Panc1 (cell line): ENCODE data around the gene CADPS2. TPM values are rescaled to one million over a fixed set of nuclear protein-coding genes. Genes with fewer than 3 reads are reported as not detected.

ENCODE experiments used
- ATAC-seq: fragments of 200-7000 bp; cut with Tn5 transposase; 2 replicates; pipeline ENCODE4 v1.9.1; 2020; ENCODE audit warnings: mild to moderate bottlenecking, moderate library complexity
- BruUV-seq: library from RNA; stranded (reverse); fragments of 400-500 nt; replicated peaks from 2 replicates; lab custom pipeline; 2021; lab: Mats Ljungman, UMichigan
- CTCF ChIA-PET: fragments of 300-600 bp; sonication (Branson Sonifier 250); formaldehyde crosslinking; loops from one replicate; lab custom pipeline; 2022; ENCODE audit warnings: antibody characterized with exemption; lab: Charles Lee
- POLR2A ChIA-PET: fragments of 300-600 bp; sonication (Branson Sonifier 250); formaldehyde crosslinking; loops from one replicate; lab custom pipeline; 2022; ENCODE audit warnings: antibody characterized with exemption; lab: Charles Lee
- DNase-seq: peaks from one replicate; pipeline ENCODE4 v3.0.0-alpha.2; 2010; ENCODE audit warnings: low read depth, low spot score
- H3K27ac ChIP-seq: 2 replicates; pipeline ENCODE4 v1.5.1; 2011; ENCODE audit warnings: mild to moderate bottlenecking, low read length, inconsistent platforms
- H3K27me3 ChIP-seq: fragments of 200-500 bp; sonication (Bioruptor generic); 2 replicates; pipeline ENCODE4 v1.6.0; 2014; ENCODE audit warnings: low read length, inconsistent platforms; ENCODE audit not compliant: control insufficient read depth, insufficient read depth
- H3K36me3 ChIP-seq: fragments of 200-500 bp; sonication (Bioruptor generic); 2 replicates; pipeline ENCODE4 v1.5.1; 2014; ENCODE audit warnings: inconsistent platforms, mild to moderate bottlenecking, low read length, moderate library complexity; ENCODE audit not compliant: control insufficient read depth, insufficient read depth
- H3K4me1 ChIP-seq: 2 replicates; pipeline ENCODE4 v1.5.1; 2011; ENCODE audit warnings: inconsistent platforms, mild to moderate bottlenecking, low read length, moderate library complexity; ENCODE audit not compliant: control insufficient read depth, insufficient read depth
- H3K4me3 ChIP-seq, 2 experiments: 2 replicates each; pipeline ENCODE4 v1.5.1; 2011 to 2012; ENCODE audit warnings: low read depth in 2 of 2, low read length in 2 of 2, mild to moderate bottlenecking in 2 of 2, inconsistent platforms in 1 of 2, moderate library complexity in 1 of 2
- H3K9me3 ChIP-seq: fragments of 200-500 bp; sonication (Bioruptor generic); 2 replicates; pipeline ENCODE4 v1.5.1; 2014; ENCODE audit warnings: low read depth, mild to moderate bottlenecking, inconsistent platforms, low read length, moderate library complexity; ENCODE audit not compliant: control insufficient read depth, insufficient read depth
- POLR2AphosphoS5 ChIP-seq: IDR thresholded peaks from 2 replicates; pipeline ENCODE4 v1.6.1; 2012; ENCODE audit warnings: mild to moderate bottlenecking, low read depth, low read length, moderate library complexity
- SIN3A ChIP-seq: IDR thresholded peaks from 2 replicates; pipeline ENCODE4 v1.6.1; 2012; ENCODE audit warnings: low read depth, mild to moderate bottlenecking, low read length, moderate library complexity, borderline replicate concordance; ENCODE audit not compliant: insufficient read depth
- TCF7L2 ChIP-seq: IDR thresholded peaks from 2 replicates; pipeline ENCODE4 v1.6.1; 2011; ENCODE audit warnings: mild to moderate bottlenecking, low read depth, low read length, inconsistent platforms
- in situ Hi-C: cut with HindIII; loops from 2 replicates; pipeline ENCODE4 v1.10.0; 2016; ENCODE audit warnings: low sequenced_read_pairs, low pct_unique_long_range_greater_than_20kb
- intact Hi-C: fragments of 100-400 bp; cut with micrococcal nuclease; formaldehyde crosslinking; loops from one replicate; pipeline ENCODE4 v1.10.0; 2022; ENCODE audit not compliant: unreplicated experiment
- total RNA-seq: library from RNA; stranded (reverse); gene quantifications from one replicate; pipeline ENCODE4 v1.2.1, GENCODE V29; 2021; ENCODE audit not compliant: unreplicated experiment
- TF ChIP-seq, protein P1 (sequence below), 2 experiments: IDR thresholded peaks; 2 replicates each; pipeline ENCODE4 v1.6.1; 2011 to 2012; ENCODE audit warnings: low read depth in 2 of 2, control low read depth in 1 of 2, low read length in 1 of 2, mild to moderate bottlenecking in 1 of 2, moderate library complexity in 1 of 2; ENCODE audit not compliant: insufficient read depth in 1 of 2
- TF ChIP-seq, protein P2 (sequence below): fragments of 450-650 bp; IDR thresholded peaks from 2 replicates; pipeline ENCODE4 v1.5.1; 2017; ENCODE audit warnings: mild to moderate bottlenecking

The CADPS2 gene
- total RNA-seq, 1 experiment from 2014 or later, result 1.6 TPM

DNA sequence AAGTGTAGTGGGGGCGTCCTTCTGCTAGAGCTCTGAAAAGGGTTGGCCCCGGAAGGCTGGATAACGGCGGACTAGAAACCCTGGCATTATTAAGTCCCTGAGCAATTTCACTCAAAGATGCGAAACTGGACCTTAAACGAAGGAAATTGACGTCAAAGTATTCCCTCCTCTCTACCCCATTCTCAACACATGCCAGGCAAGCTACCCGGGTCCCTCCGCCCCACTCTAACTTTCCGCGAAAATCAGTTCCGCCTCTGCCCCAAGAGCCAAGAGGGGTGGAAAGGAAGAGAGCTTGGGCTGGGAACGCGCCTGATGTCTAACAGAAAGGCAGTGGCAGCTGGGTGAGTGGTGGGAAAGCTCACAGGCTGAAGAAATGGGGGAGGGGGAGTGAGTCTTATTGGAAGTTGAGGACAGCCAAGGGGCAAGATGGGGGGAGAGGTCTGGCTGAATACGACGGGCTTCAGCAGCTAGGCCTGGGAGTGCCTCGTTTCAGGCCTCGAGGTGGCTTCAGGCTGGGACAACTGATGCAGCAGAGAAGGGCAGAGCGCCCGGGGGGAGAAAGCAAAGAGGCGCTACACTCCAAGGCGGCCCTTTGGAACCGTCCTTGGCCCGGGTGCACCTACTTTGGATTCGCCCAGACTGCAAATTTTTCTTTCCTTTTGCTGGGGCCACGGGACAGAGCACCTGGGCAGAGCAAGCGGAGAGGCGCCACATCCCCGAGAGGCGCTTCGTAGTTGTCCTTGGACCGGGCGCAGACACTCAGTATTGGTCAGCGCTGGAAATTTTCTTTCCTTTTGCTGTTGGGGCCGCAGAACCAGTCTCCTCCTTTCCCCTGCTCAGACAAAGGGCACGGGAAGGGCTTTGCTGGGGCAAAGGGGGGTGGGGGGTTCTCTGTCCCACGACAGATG lies 579.7 kb downstream of the CADPS2 start:
- intact Hi-C loops, result no loop called here
- no peak for TF ChIP-seq SIN3A
- TF ChIP-seq TCF7L2, result no peak
- TF ChIP-seq POLR2AphosphoS5, result no peak
- TF ChIP-seq, protein P1, sequence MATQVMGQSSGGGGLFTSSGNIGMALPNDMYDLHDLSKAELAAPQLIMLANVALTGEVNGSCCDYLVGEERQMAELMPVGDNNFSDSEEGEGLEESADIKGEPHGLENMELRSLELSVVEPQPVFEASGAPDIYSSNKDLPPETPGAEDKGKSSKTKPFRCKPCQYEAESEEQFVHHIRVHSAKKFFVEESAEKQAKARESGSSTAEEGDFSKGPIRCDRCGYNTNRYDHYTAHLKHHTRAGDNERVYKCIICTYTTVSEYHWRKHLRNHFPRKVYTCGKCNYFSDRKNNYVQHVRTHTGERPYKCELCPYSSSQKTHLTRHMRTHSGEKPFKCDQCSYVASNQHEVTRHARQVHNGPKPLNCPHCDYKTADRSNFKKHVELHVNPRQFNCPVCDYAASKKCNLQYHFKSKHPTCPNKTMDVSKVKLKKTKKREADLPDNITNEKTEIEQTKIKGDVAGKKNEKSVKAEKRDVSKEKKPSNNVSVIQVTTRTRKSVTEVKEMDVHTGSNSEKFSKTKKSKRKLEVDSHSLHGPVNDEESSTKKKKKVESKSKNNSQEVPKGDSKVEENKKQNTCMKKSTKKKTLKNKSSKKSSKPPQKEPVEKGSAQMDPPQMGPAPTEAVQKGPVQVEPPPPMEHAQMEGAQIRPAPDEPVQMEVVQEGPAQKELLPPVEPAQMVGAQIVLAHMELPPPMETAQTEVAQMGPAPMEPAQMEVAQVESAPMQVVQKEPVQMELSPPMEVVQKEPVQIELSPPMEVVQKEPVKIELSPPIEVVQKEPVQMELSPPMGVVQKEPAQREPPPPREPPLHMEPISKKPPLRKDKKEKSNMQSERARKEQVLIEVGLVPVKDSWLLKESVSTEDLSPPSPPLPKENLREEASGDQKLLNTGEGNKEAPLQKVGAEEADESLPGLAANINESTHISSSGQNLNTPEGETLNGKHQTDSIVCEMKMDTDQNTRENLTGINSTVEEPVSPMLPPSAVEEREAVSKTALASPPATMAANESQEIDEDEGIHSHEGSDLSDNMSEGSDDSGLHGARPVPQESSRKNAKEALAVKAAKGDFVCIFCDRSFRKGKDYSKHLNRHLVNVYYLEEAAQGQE (IDR thresholded peaks at IDR 0.05; ENCODE audit: insufficient read depth in 1 of 2, low read depth in 2 of 2, low read length in 1 of 2), result no peak
- TF ChIP-seq, protein P2, sequence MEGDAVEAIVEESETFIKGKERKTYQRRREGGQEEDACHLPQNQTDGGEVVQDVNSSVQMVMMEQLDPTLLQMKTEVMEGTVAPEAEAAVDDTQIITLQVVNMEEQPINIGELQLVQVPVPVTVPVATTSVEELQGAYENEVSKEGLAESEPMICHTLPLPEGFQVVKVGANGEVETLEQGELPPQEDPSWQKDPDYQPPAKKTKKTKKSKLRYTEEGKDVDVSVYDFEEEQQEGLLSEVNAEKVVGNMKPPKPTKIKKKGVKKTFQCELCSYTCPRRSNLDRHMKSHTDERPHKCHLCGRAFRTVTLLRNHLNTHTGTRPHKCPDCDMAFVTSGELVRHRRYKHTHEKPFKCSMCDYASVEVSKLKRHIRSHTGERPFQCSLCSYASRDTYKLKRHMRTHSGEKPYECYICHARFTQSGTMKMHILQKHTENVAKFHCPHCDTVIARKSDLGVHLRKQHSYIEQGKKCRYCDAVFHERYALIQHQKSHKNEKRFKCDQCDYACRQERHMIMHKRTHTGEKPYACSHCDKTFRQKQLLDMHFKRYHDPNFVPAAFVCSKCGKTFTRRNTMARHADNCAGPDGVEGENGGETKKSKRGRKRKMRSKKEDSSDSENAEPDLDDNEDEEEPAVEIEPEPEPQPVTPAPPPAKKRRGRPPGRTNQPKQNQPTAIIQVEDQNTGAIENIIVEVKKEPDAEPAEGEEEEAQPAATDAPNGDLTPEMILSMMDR, result no peak
- Histone ChIP-seq H3K36me3 (peaks cover 4% of the 10 kb centered on the region; the same call in 1 of the 2 replicates), H3K27me3 (peaks cover 55% of the 10 kb centered on the region), H3K4me3 (no peak overlapping the region), H3K9me3 (no peaks in the 10 kb centered on the region), H3K27ac (no peak overlapping the region), H3K4me1 (peaks cover 5% of the 10 kb centered on the region)
- no TSS peak for BruUV-seq
- POLR2A ChIA-PET, result no interaction called here
- in situ Hi-C loops, result no loop called here
- DNase-seq (no peak), ATAC-seq (no peak)
- CTCF ChIA-PET, result no interaction called here

DNA sequence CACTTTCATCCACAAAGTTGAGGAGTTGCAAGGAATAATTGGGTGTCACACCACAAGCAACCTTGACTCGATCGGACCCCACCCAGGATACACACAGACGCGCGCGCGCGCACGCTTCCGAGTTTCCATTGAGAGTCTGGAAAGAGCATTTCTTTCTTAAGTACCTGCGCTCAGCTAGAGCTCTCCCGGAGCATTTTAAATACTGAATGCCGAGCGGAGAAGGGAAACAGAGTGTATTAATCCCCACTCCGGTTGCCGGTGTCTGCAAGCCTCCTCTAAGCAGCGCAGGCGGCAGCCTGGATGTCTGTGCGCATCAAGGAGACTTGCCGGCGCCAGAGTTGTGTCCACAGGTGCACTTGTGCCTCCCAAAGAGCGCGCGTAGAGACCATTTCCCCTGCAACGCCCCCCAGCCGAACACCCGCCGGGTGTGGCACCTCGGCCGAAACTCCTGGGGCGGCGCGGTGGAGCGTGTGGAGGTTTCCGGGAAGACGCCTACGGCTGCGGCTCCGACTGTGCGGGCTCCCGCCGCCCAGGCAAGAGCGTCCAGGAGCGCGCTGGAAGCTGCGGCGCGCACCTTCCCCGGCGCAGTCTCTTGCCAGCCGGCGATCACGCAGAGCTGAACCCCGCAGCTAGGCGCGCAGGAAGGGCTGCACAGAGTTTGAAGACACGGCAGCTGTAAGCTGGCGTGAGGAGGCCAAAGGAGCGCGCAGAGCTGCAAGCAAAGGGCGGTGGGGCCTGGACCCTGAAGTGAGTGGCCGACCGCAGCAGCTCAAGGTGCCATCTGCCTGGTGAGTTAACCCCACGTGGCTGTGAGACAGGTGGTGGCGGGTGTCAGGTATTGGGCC lies 580.6 kb downstream of the CADPS2 start:
- POLR2A ChIA-PET, result no interaction called here
- Histone ChIP-seq H3K4me3 (peak overlapping the region; percentile 20 to 35), H3K4me1 (peaks cover 5% of the 10 kb centered on the region), H3K27me3 (peaks cover 57% of the 10 kb centered on the region), H3K9me3 (no peaks in the 10 kb centered on the region), H3K27ac (no peak overlapping the region), H3K36me3 (peaks cover 4% of the 10 kb centered on the region; the same call in 1 of the 2 replicates)
- BruUV-seq, result no TSS peak
- ATAC-seq (peak; percentile 59), DNase-seq (no peak)
- TF ChIP-seq TCF7L2 (no peak), SIN3A (no peak), POLR2AphosphoS5 (no peak)
- TF ChIP-seq, protein P2, result no peak
- TF ChIP-seq, protein P1 (IDR thresholded peaks at IDR 0.05; ENCODE audit: insufficient read depth in 1 of 2, low read depth in 2 of 2, low read length in 1 of 2), result no peak
- in situ Hi-C loops (no loop called here), intact Hi-C loops (no loop called here)
- CTCF ChIA-PET, result no interaction called here
